GM21825 (cell line): ENCODE results near the gene LRRC8C.

Experiments
- ATAC-seq: cut with Tn5 transposase; IDR thresholded peaks from one replicate; pipeline ENCODE4 v1.9.1; 2021; ENCODE audit warnings: mild to moderate bottlenecking, moderate library complexity; ENCODE audit not compliant: unreplicated experiment

The LRRC8C gene

GRCh38 chr1:89670163-89670562 lies 37.2 kb downstream of the LRRC8C start:
- ATAC-seq: peak; percentile 96

- ATAC-seq: no peak
Observed at GRCh38 chr1:89670711-89671110, 37.8 kb downstream of the LRRC8C start.

GRCh38 chr1:89671775-89672488 lies 39.0 kb downstream of the LRRC8C start:
- no peak for ATAC-seq

GRCh38 chr1:89672489-89673183 lies 39.7 kb downstream of the LRRC8C start:
- no peak for ATAC-seq

- ATAC-seq: no peak
Observed at GRCh38 chr1:89673251-89673650, 40.3 kb downstream of the LRRC8C start.

- ATAC-seq: no peak
Observed at GRCh38 chr1:89675677-89676076, 42.8 kb downstream of the LRRC8C start.

GRCh38 chr1:89681045-89681729 lies 48.3 kb downstream of the LRRC8C start:
- no peak for ATAC-seq

GRCh38 chr1:89682611-89683010 lies 49.7 kb downstream of the LRRC8C start:
- ATAC-seq: no peak

- ATAC-seq: no peak
Observed at GRCh38 chr1:89685461-89685860, 52.5 kb downstream of the LRRC8C start.

GRCh38 chr1:89686520-89686919 lies 53.6 kb downstream of the LRRC8C start:
- ATAC-seq: no peak

GRCh38 chr1:89687254-89687653 lies 54.3 kb downstream of the LRRC8C start:
- no peak for ATAC-seq

GRCh38 chr1:89688607-89689006 lies 55.7 kb downstream of the LRRC8C start:
- no peak for ATAC-seq

GRCh38 chr1:89689234-89689633 lies 56.3 kb downstream of the LRRC8C start:
- ATAC-seq: no peak

GRCh38 chr1:89690595-89690994 lies 57.7 kb downstream of the LRRC8C start:
- ATAC-seq: no peak

GRCh38 chr1:89692601-89693521 lies 59.9 kb downstream of the LRRC8C start:
- ATAC-seq: peak; percentile 79

GRCh38 chr1:89695847-89696246 lies 62.9 kb downstream of the LRRC8C start:
- ATAC-seq: no peak

- no peak for ATAC-seq
Observed at GRCh38 chr1:89697383-89697782, 64.5 kb downstream of the LRRC8C start.

GRCh38 chr1:89698020-89698560 lies 65.2 kb downstream of the LRRC8C start:
- ATAC-seq: no peak

GRCh38 chr1:89698624-89699023 lies 65.7 kb downstream of the LRRC8C start:
- ATAC-seq: no peak

- ATAC-seq: no peak
Observed at GRCh38 chr1:89699451-89699986, 66.6 kb downstream of the LRRC8C start.
